NCI-H748 (cell line): Measurements from ENCODE around the gene NMNAT1.
"Not testable (repeated sequence)": the region's sequence is repeated elsewhere in the genome, so short reads cannot be mapped to it uniquely, and the experiment has no call there.

ENCODE experiments used
- DNase-seq: peaks from one replicate; lab custom pipeline; 2025; ENCODE audit not compliant: unreplicated experiment; lab: John Stamatoyannopoulos, UW

The NMNAT1 gene

DNA sequence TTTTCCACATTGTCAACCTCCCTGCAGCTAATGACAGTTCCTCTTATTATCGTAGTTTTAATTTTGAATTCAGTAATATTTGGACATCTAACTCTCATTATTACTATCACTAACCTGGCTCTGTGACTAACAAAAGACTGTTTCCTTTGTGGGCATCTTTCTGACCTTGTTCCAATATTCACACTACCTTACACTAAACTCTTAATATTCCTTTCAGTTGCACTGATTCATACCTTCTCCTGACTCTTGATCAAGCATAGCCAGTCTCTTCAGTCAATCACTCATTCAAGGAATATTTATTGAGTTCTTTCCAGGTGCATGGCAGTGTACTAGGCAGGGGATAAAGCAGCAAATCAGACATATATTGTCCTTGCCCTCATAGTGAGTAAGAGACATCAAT is 25.4 kb upstream of the NMNAT1 start:
- no peak for DNase-seq

GRCh38 chr1:9920606-9921005 is 22.7 kb upstream of the NMNAT1 start:
- no peak for DNase-seq

DNA sequence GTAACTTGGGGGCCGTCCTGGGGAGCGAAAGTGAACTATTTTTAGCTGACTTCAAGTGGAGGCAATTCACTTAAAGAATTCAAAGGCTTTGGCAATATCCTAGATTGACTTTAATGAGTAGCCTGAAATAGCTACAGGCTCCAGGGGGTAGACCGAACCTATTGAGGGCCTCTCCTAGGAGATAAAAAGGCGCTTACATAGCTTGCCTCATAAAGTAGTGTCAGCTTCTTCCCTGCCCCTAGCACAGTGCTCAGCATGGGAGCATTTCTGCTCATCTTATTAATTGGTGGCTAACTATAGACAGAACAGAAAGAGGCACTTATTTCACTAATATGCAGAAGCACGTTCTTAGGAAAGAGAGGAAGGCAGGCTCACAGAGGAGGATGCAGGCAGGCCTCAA is 20.9 kb upstream of the NMNAT1 start:
- no peak for DNase-seq

- no peak for DNase-seq
Measured at GRCh38 chr1:9927259-9927658, 16.0 kb upstream of the NMNAT1 start.

GRCh38 chr1:9929431-9930385 is 13.6 kb upstream of the NMNAT1 start:
- no peak for DNase-seq

- peak; percentile 55 for DNase-seq
Measured at GRCh38 chr1:9942399-9942938, 806 bp upstream of the NMNAT1 start.

DNA sequence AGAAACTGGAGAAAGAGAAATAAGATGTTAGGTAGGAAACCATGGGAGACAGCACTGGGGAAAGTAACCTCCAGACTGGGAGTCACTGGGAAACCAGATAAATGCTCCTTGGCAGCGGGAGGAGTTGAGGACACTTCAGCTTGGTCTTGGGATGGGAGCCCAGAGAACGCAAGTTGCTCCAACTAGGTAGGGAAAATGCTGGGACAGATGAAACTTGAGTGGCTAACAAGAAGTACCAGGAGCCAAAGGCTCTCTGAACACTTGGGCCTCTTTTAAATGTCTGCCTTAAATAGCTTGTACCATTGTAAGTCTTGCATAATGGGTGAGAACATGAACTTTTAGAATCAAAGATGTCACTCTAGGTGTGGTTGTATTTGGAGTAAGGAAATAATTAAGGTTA is 3.0 kb downstream of the NMNAT1 start:
- no peak for DNase-seq

GRCh38 chr1:9957726-9958125 is 14.5 kb downstream of the NMNAT1 start:
- DNase-seq = no peak

DNA sequence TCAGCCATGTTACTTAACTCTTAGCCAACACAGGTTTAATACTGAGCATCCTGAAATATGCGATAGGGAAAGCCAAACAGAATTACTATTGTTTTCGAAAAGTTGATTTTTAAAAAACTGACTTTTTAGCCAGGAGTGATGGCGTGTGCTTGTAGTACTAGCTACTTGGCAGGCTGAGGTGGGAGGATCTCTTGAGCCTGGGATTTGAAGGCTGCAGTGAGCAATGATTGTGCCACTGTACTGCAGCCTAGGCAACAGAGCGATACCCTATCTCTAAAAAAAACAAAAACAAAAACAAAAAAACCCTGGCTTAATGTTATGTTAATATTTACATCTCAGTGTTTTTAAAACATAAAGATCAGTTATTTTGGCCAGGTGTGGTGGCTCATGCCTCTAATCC is 16.7 kb downstream of the NMNAT1 start:
- no peak for DNase-seq

DNA sequence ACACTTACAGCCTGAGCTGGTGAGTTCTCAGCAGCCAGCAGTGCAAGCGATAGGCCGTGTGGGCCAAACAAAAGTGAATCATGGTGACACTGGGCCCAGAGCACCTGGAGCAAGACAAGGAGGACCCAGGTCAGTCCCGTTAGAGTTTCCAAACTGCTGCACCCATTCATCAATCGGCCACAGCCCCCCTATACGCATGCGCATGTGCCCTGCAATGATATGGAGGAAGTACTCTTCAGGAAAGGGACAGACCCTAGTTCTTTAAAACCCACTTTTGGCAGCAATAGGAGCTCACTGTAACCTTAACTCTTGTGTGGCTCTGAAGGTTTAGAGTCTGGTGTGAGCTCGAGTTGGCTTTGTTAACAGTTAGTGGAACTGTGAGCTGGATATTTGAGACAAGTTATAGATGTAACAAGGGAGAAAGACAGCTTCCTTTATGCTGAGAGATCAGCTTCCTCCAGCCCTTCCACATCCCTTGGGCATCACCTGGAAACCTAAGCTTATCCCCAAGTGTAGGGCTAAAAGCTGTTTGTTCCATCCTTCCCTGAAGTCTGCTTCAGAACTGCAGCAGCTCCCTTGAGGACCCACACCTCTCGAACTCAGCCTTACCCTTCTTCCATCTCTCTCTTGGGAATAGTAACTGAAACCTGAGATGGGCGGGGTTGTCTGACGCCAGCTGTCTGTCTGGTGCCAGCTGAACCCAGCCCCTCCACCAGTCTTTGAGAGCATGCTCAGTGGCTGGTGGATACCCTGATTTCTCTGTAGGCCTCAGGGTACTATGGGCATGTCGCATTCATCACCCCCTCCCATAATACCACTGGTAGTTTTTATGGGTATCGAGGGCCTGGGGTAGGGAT is 17.7 kb downstream of the NMNAT1 start:
- peak; percentile 74 for DNase-seq

DNA sequence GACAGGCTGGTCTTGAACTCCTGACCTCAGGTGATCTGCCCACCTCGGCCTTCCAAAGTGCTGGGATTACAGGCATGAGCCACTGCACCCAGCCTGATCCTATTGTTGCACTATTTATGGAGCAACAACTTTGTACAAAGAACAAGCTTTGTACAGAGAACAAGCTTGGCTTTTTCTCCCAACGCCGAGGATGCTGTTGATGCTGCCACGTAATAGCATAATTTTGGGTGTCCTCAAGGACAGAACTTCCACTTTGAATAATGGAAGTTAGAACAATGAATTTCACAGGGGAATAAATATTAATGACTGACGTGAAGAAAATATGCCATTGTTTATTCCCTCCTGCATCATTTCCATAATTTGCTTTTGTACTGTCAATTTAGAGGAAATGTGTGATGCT is 41.0 kb downstream of the NMNAT1 start:
- no peak for DNase-seq

DNA sequence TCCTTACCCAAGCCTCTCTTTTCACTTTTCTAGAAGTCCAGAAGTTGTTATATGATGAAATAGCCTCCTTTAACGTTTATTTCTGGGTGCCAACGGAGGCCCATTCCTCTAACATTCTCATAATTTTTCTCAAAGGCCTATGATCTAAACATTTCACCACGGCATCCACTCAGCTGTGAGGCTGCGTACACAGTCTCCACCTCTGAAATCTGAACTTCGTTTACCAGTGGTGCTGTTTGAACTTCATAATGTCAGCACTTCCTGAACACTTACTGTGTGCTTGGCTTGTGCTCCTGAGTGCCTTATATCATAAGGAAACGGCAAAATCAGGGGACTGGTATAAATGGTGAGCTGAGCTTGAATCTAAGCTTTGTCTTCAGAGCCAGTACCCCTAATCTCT is 41.7 kb downstream of the NMNAT1 start:
- DNase-seq = no peak

DNA sequence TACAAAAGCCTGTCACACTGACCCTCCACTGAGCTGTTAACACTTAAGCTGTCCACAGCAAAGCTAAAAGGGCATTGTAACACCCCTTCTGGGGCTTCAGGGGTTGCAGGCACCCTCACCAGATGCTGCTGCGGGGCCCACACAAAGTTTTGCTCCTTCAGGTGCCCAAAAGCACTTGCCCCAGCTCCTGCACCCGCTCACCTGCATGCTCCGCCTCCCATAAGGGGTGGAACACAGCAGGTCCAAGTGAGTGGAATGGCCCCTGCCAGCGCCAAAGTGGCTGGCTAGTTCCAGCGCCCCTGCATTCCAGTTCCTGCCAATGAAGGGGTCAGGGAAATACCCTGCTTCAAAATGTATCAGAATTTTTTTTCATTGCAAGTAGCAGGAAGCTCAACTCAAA is 46.5 kb downstream of the NMNAT1 start:
- DNase-seq = no peak

DNA sequence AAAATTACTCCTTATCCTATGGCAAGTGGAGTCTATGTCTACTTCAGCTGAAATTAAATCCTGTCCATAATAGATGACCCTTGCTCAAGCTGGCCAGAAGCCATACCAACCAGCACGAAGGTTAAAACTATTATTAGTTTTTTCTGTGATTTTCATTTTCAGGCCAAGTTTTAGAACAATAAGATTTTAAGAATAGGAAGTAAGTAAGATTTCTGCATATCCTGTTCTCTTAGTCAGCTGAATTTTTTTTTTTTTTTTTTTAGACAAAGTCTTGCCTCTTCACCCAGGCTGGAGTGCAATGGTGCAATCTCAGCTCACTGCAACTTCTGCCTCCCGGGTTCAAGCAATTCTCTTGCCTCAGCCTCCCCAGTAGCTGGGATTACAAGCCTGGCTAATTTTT is 47.7 kb downstream of the NMNAT1 start:
- no peak for DNase-seq

DNA sequence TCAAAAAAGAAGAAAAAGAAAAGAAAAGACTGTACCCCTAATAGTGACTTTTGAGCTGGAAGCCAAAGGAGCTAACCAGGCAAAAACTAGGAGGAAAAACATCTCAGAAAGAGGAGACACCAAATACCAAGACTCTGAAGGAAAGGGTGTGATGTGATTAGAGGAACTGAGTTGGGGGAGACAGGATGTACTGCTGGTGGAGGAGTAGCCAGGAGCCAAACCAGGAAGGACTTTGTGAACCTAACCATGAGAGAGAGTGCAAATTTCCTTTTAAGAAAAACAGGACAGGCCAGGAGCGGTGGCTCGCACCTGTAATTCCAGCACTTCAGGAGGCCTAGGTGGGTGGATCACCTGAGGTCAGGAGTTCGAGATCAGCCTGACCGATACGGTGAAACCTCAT is 49.6 kb downstream of the NMNAT1 start:
- DNase-seq = no peak

DNA sequence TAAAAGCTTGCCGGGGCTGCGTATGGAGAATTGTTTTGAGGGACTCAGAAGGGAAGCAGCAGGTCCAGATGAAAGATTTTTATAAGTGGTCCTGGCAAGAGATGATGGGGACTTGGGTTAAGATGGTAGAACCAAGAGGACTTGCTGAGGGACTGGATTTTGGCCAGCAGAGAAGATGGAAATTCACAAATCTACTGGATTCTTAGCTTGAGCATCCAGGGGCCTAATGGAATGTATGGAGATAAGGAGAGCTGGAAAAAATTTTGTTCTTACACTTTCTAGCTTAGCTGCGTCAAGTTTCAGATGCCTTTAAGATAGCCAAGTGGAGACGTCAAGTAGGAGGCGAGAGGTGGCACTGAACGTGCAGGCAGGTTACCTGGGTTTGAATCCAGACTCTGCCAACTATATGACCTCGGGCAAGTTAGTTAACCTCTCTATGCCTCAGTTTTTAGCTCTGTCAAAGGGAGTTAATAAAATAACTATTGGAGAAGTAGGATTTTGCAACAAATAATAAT is 50.3 kb downstream of the NMNAT1 start:
- no peak for DNase-seq

DNA sequence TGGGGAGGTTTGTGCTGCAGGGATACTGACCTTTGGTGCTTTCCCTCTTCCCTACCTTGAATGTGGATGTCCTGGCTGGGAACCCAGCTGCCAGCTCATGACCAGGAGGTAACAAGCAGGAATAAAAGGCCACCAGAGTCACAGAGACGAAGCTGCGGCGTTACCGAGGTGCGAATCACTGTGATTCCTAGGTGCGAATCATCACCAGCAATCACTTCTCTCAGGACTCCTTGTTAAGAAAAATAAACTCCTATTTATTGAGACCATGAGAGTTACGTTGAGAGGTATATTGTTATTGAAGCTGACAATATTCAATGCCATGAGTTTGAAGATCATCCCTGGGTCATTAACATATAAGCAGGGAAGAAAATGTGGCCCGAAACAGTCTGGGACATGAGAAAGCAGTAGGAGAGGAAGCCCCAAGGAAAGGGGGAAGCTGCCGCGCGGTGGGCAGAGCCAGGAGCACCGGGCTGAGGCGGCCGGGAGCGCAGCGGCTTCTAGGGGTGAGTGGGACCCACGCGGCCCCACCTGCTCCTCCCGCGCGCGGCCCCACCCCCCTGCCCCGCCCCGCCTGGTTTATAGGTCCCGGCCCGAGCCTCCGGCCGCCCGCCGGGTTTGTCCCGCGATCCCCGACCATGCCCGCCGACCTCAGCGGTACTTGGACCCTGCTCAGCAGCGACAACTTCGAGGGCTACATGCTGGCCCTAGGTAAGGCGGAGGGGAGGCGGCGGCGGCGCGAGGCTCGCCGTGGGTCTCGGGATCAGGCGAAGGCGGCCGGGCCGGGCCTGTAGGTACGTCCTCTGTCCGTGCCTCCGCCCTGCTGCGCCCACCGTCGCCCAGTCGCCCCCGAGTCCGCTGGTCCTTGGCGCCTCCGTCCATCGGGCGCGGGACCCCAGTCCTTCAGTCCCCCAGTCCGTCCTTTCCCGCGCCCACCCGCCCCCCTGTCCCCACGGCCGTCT is 53.6 kb downstream of the NMNAT1 start, which contains the start of gene RBP7:
RBP7 (plus strand) TSS at position 605 of the 959 bp plus-strand sequence; CDS start at position 636, 31 bp downstream.
- DNase-seq = peak; percentile 50

DNA sequence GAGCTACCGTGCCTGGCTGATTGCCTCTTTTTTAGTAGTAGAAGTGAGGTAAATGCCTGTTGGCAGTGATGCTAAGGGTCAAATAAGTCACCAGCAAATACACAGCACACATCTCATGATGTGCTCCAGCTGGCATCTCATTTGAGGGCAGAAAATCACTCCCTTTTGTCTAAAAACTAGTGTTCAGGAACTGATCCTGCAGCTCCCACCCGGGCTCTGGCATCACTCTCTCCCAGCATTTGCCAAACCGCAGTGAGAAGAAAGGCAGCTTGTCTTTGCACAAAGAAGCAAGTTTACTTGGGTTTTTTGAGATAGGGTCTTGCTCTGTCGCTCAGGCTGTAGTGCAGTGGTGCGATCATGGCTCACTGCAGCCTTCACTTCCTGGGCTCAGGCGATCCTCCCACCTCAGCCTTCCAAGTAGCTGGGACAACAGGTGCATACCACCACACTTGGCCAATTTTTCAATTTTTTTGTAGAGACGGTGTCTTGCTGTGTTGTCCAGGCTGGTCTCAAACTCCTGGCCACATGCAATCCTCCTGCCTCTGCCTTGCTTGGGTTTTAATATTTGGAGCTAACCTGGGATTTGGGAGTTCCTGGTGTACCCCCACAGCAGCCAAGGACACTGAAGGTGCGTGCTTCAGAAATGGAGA is 57.9 kb downstream of the NMNAT1 start:
- DNase-seq = no peak

DNA sequence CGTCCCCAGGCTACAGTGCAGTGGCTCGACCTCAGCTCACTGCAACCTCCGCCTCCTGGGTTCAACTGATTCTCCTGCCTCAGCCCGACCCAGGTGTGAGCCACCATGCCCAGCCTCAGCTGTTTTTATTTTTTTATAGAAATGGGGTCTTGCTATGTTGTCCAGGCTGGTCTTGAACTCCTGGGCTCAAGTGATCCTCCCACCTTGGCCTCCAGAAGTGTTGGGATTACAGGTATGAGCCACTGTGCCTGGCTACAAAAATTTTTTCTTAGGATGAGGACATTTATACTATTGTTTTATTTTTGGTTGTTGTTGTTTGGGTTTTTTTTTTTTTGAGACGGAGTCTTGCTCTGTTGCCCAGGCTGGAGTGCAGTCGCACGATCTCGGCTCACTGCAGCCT is 62.0 kb downstream of the NMNAT1 start:
- not testable (repeated sequence) for DNase-seq

DNA sequence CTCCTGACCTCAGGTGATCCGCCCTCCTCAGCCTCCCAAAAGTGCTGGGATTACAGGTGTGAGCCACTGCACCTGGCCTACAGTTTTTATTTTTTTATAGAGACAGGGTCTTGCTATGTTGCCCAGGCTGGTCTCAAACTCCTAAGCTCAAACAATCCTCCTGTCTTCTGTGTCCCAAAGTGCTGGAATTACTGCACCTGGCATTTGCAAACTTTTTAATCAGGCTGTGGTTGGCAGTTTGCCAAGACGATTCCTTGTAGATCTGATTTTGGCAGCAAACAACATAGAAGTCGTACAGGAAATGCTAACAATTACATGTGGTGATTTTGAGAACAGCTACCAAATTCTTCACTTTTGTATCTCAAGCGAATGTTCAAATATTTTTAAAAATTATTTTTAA is 63.9 kb downstream of the NMNAT1 start:
- DNase-seq = no peak
